HG03025 (cell line): ENCODE data around the gene TOMM6.

ENCODE experiments used
- ATAC-seq: cut with Tn5 transposase; IDR thresholded peaks from one replicate; pipeline ENCODE4 v1.9.1; 2021; ENCODE audit warnings: mild to moderate bottlenecking, moderate library complexity; ENCODE audit not compliant: unreplicated experiment, low FRiP score

The TOMM6 gene

DNA sequence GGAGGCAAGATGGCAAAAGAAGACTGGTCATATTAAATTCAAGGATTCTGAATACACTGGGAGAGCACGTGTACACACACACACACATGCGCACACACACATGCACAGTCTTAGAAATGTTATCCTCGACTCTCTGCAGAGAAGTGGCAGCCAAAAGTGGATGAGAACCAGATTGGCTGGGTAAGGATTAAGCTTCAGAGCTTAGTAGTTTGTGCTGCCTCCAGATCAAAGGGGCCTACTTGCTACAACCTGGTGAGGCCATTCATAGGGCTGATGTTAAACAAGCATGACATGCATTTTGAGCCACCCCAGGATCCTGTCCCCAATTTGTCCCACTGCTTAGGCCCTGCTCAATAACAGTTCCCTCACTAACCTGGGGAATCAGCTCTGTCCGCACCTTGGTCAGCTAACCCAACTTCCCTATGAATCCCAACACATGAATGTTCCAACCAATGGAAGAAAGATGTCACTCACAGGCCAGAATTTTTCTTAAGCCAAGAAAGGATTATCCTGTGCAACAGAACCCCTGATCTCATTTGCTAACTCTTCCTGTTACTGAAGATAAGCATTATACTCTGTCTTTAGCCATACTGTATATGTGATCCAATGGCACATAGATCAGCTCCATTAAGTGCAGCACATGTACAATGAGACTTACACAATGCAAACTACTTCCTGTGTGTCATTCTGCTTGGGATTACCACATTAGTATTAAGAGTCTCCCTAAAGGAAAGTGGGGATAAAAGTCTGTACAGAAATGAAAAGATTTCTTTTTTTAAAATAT, 31.0 kb downstream of the TOMM6 start:
- ATAC-seq, result no peak

DNA sequence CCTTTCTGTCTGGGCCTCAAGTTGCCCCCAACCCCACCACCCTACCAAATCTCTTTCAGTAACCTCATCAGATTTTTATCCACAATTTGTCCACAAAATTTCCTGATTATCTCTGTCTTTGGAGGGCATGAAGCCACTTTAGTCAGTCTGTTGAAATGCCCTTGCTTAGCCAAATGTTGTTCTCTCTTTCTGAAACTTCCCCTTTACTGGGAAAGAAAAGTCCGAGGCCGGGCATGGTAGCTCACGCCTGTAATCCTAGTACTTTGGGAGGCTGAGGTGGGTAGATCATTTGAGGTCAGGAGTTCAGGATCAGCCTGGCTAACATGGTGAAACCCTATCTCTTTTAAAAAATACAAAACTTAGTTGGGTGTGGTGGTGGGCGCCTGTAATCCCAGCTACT, 33.8 kb downstream of the TOMM6 start:
- no peak for ATAC-seq

DNA sequence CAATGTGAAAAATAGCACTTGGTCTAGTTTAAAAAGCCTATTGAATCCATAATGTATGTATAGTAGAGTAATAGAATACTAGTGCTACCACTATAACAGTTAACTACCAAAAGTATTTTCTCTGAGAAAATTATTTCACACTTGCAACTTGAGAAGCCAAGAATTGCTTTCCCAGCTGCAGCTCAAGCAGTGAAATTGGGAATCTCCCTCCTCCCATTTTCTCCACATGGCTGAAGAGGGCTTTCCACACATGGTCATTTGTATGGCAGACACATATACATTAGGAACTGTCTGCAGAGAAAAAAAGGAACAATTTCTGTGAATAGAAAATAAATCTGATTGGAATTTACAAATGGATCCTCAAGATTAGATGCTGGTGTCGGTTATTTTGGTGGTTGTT, 34.5 kb downstream of the TOMM6 start:
- ATAC-seq, result no peak

DNA sequence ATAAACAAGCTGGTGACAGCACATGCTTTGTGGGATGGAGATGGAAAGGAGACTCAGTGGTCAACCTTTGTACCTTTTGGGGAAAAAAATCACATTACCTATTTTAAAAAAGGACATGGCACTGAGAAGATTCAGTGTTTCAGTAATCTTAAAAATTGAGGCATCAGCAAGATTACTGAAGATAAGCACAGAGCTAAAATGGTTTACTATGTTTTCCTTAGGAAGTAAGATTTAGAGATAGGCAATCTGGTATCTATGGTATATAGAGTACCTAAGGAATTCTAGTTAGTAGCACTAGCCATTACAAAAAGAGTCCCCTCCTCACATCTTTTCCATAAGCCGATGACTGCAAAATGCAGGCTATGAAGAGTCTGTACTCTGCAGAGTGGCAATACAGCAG, 35.7 kb downstream of the TOMM6 start:
- no peak for ATAC-seq

DNA sequence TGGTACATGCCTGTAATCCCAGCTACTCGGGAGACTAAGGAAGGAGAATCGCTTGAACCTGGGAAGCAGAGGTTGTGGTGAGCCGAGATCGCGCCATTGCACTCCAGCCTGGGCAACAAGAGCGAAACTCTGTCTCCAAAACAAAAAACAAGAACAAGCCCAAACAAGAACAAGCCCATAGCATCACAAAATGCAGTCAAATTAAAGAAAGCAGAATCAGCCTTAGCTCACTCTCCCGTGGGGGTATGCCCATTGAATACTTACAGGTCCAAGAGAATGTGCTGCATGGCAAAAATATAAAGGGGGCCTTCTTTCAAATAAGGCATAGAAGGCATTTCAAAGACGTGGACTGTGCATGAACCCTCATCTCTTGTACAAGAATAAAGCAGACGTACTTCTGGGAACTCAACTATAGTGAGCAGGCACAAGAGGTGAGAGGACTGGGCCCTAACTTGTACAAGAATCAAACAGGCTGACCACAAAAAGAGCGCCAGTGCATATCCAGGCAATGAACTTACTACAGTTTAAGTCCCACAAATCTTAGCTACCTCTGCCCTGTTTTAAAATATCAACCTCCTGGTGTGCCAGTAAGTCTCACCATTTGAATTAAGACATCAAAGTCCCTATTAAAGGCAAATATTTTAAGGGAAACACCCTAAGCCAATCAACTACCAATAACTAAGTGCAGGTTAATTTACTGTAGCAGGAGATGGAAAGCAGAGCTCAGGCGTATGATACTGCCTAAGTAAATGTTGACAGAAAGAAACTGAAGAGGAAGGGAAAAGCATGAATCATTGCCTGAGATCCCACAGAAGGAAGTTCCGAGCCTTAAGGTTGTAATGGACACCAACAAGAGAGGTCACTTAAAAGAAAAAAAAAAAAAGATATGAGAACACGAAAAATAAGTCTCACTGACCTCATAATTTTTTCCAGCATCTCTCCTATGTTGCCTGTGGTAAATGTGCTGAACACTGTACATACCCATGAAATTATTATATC, 37.4 kb downstream of the TOMM6 start:
- no peak for ATAC-seq

DNA sequence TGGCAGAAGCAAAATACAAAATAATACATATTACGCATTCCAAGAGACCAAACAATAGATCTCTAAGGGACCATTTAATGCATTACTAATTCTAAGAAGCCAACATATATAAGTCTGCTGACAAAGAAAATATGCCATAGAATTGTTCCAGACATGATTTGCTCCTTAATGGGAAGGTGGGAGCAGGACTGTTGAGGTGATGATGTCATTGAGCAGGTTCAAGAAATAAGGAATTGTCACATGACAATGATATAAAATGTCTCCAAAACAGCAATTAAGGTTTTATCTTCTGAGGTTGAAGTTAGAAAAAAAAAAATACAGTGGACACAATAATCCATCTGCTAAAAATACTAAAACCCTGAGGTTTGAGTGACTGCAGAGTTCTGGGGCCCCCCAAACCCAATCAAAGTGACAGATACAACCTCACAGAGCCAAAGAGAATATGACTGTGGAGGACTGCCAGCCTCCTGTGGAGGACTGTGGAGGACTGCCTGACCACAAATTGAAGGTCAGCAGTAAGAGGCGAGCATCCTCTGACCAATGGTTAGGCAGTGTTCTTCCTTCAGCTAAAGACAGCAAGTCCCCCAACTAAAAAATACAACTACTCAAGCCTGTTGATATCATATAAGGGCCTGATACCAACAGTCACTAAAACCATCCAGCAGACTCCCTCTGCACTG, 39.0 kb downstream of the TOMM6 start:
- no peak for ATAC-seq

DNA sequence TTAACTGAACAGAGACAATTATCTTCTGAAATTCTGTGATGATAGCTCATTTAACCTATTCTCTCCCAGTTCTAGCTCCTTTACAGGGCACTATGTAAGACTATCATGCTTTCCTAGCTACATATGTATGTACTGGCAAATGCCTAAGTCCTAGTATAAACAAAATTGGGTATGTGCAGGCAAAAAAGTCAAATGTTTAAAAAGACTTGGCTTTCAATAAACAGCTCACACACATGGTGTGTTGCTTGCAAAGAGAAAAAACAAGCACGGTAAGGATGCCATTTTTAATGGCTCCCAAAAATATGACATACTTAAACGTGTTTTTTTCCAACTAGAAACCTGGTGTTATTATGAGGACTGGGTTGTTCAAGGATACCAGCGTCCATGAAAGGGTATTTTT, 44.8 kb downstream of the TOMM6 start:
- no peak for ATAC-seq

DNA sequence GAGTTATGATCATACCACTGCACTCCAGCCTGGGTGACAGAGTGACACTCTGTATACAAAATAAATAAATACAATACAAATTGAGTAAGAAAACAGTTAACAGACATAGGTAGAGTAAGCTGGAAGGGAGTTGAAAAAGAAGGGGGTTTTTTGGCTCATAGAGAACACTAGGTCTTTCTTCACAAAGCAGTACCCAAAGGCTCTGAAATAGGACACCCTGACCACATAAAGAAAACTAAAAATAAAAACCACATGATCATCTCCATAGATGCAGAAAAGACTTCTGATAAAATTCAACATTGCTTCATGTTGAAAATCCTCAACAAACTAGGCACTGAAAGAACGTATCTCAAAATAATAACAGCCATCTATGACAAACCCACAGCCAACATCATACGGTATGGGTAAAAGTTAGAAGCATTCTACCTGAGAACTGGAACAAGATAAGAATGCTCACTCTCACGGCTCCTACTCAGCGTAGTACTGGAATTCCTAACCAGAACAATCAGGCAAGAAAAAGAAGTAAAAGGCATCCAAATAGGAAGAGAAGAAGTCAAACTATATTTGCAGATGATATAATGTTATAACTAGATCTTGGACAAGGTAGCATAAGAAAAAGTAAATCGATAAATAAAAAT, 48.6 kb downstream of the TOMM6 start:
- ATAC-seq, result no peak

DNA sequence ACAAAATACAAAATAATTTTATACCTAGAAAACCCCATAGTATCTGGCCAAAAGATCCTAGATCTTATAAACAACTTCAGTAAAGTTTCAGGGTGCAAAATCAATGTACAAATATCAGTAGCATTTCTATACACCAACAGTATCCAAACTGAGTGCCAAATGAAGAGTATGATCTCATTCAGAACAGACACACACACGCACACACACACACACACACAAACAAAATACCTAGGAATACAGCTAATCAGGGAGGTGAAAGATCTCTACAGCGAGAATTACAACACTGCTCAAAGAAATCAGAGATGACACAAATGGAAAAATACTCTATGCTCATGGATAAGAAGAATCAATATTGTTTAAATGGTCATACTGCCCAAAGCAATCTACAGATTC, 49.2 kb downstream of the TOMM6 start:
- no peak for ATAC-seq
